ENCODE results near the gene NRIP2.

NRIP2 gene

GRCh38 chr12:2792671-2793500 is 41.9 kb downstream of the NRIP2 start:
- Histone ChIP-seq H3K27ac (no peak overlapping the region), H3K9me3 (no peaks in the 10 kb centered on the region), H3K4me1 (peaks cover 0 to 28% (median 14%) of the 10 kb centered on the region in 4 donors), H3K4me3 (no peak overlapping the region), H3K27me3 (no peaks in the 10 kb centered on the region), H3K36me3 (peaks cover 6 to 10% (median 7%) of the 10 kb centered on the region in 3 donors)
- intact Hi-C loops (cut with DNase I; ENCODE audit: low total_unique reads): no loop called here
- no peak for TF ChIP-seq CTCF (IDR thresholded peaks at IDR 0.05)
- no peak for DNase-seq

GRCh38 chr12:2791089-2791488 is 43.7 kb downstream of the NRIP2 start:
- Histone ChIP-seq H3K9me3 (no peaks in the 10 kb centered on the region), H3K4me3 (no peak overlapping the region), H3K36me3 (no peaks in the 10 kb centered on the region), H3K4me1 (peaks cover 0 to 10% (median 2%) of the 10 kb centered on the region in 4 donors), H3K27ac (no peak overlapping the region), H3K27me3 (no peaks in the 10 kb centered on the region)
- intact Hi-C loops (cut with DNase I; ENCODE audit: low total_unique reads): no loop called here
- DNase-seq: no peak
- TF ChIP-seq CTCF (IDR thresholded peaks at IDR 0.05): no peak

GRCh38 chr12:2785017-2785416 is 49.8 kb downstream of the NRIP2 start:
- H3K27me3 ChIP-seq: peaks cover 0 to 6% of the 10 kb centered on the region in 2 donors

GRCh38 chr12:2783936-2784600 is 50.8 kb downstream of the NRIP2 start:
- peak; percentile 83 to 93 for TF ChIP-seq CTCF (IDR thresholded peaks at IDR 0.05)
- intact Hi-C loops (cut with DNase I; ENCODE audit: low total_unique reads): no loop called here
- peak overlapping the region; percentile 13 to 29 for H3K4me3 ChIP-seq
- DNase-seq: peak in 1 of 2 donors; percentile 44
- H3K4me1 ChIP-seq: peaks cover 0 to 11% (median 8%) of the 10 kb centered on the region in 4 donors
- H3K27me3 ChIP-seq: peaks cover 0 to 6% of the 10 kb centered on the region in 2 donors
- no peaks in the 10 kb centered on the region for H3K9me3 ChIP-seq
- no peak overlapping the region for H3K27ac ChIP-seq
- no peaks in the 10 kb centered on the region for H3K36me3 ChIP-seq

More at GRCh38 chr12:2785017-2785416, 49.8 kb downstream of the NRIP2 start:
- no peak for DNase-seq
- intact Hi-C loops (cut with DNase I; ENCODE audit: low total_unique reads): no loop called here
- Histone ChIP-seq H3K27ac (no peak overlapping the region), H3K9me3 (no peaks in the 10 kb centered on the region), H3K4me1 (peaks cover 0 to 11% (median 8%) of the 10 kb centered on the region in 4 donors), H3K36me3 (no peaks in the 10 kb centered on the region), H3K4me3 (no peak overlapping the region)
- TF ChIP-seq CTCF (IDR thresholded peaks at IDR 0.05): no peak

- TF ChIP-seq CTCF (IDR thresholded peaks at IDR 0.05): no peak
- Histone ChIP-seq H3K27me3 (peaks cover 0 to 12% of the 10 kb centered on the region in 2 donors), H3K4me3 (no peak overlapping the region), H3K9me3 (no peaks in the 10 kb centered on the region), H3K27ac (no peak overlapping the region), H3K4me1 (peaks cover 0 to 10% (median 7%) of the 10 kb centered on the region in 4 donors), H3K36me3 (no peaks in the 10 kb centered on the region)
- no peak for DNase-seq
- intact Hi-C loops (cut with DNase I; ENCODE audit: low total_unique reads): loop anchor here (10.0 kb wide), 1 partner anchor 94 kb away; no protein-coding TSS in a partner anchor
These were observed 55.6 kb downstream of the NRIP2 start for GRCh38 chr12:2779281-2779680.

Data from tibial artery (tissue), 4 donors.